GM12878 (cell line): ENCODE measurements around the gene NET1. TPM values are rescaled to one million over a fixed set of nuclear protein-coding genes. Genes with fewer than 3 reads are reported as not detected.

ENCODE experiments used
- ATAC-seq: fragments of 200-7000 bp; cut with Tn5 transposase; 3 replicates; pipeline ENCODE4 v1.9.1; 2020; ENCODE audit warnings: mild to moderate bottlenecking, moderate library complexity
- BruUV-seq: library from RNA; stranded (reverse); fragments of 400-500 nt; replicated peaks from 2 replicates; lab custom pipeline; 2021; lab: Mats Ljungman, UMichigan
- CTCF ChIA-PET: fragments of 300-600 bp; sonication (Branson Sonifier 250); formaldehyde crosslinking; extraction: SDS; loops from one replicate; lab custom pipeline; 2021; ENCODE audit warnings: inconsistent platforms; lab: Yijun Ruan, JAX
- POLR2A ChIA-PET: fragments of 350-600 bp; formaldehyde crosslinking; extraction: SDS; loops from one replicate; lab custom pipeline; 2021; ENCODE audit warnings: inconsistent platforms; lab: Charles Lee
- RAD21 ChIA-PET: fragments of 300-600 bp; sonication (Branson Sonifier 250); formaldehyde crosslinking; loops from one replicate; lab custom pipeline; 2023; ENCODE audit warnings: antibody characterized with exemption; ENCODE audit not compliant: unreplicated experiment; lab: Charles Lee
- SMC1A ChIA-PET: fragments of 300-600 bp; sonication (Branson Sonifier 250); formaldehyde crosslinking; loops from one replicate; lab custom pipeline; 2023; ENCODE audit not compliant: unreplicated experiment, uncharacterized antibody; lab: Charles Lee
- DNase-seq: peaks from one replicate; pipeline ENCODE4 v3.0.0-alpha.2; 2011; ENCODE audit warnings: low read depth, low spot score
- FAIRE-seq: peaks from 3 replicates; lab custom pipeline; 2011; peaks lifted over from hg19 to GRCh38; lab: Jason Lieb, UNC
- H2AFZ ChIP-seq: 2 replicates; pipeline ENCODE4 v1.6.0; 2011; ENCODE audit warnings: low read depth, low read length, control low read depth; ENCODE audit not compliant: control insufficient read depth
- H3K27ac ChIP-seq: 2 replicates; pipeline ENCODE4 v1.5.1; 2011; ENCODE audit warnings: control low read depth; ENCODE audit not compliant: control insufficient read depth, insufficient read depth
- H3K27me3 ChIP-seq, 2 experiments: replicated peaks in 1 of 2; 2 replicates each; pipeline versions ENCODE4 v1.6.0 to v1.6.1; 2011; ENCODE audit warnings: low read length in 1 of 2; ENCODE audit not compliant: control insufficient read depth in 2 of 2, insufficient read depth in 2 of 2
- H3K36me3 ChIP-seq, 2 experiments: 2 replicates each; pipeline ENCODE4 v1.5.1; 2011; ENCODE audit warnings: low read length in 1 of 2; ENCODE audit not compliant: control insufficient read depth in 2 of 2, insufficient read depth in 2 of 2
- H3K4me1 ChIP-seq: 2 replicates; pipeline ENCODE4 v1.6.1; 2011; ENCODE audit warnings: mild to moderate bottlenecking, low read length, moderate library complexity, mixed read lengths; ENCODE audit not compliant: control insufficient read depth, insufficient read depth
- H3K4me2 ChIP-seq: 2 replicates; pipeline ENCODE4 v1.6.0; 2011; ENCODE audit warnings: control low read depth; ENCODE audit not compliant: control insufficient read depth, insufficient read depth
- H3K4me3 ChIP-seq: fragments of 200-600 bp; sonication (generic); 2 replicates; pipeline ENCODE4 v1.5.1; 2016
- H3K79me2 ChIP-seq: 2 replicates; pipeline ENCODE4 v1.6.0; 2011; ENCODE audit warnings: low read length; ENCODE audit not compliant: control insufficient read depth, insufficient read depth
- H3K9ac ChIP-seq: 2 replicates; pipeline ENCODE4 v1.8.0; 2011; ENCODE audit warnings: low read length, control low read depth, mixed read lengths; ENCODE audit not compliant: control insufficient read depth, insufficient read depth
- H3K9me3 ChIP-seq: replicated peaks from 3 replicates; pipeline ENCODE4 v1.5.1; 2011; ENCODE audit warnings: mild to moderate bottlenecking, low read length; ENCODE audit not compliant: control insufficient read depth, insufficient read depth
- H4K20me1 ChIP-seq: 2 replicates; pipeline ENCODE4 v1.6.0; 2011; ENCODE audit not compliant: control insufficient read depth, insufficient read depth
- BMI1 ChIP-seq: fragments of 450-650 bp; IDR thresholded peaks from 2 replicates; pipeline ENCODE4 v1.6.1; 2016; ENCODE audit warnings: mild to moderate bottlenecking, moderate library complexity, borderline replicate concordance
- BRCA1 ChIP-seq: IDR thresholded peaks from 2 replicates; pipeline ENCODE4 v1.6.1; 2011; ENCODE audit warnings: low read depth, low read length, improper control_type of control experiment
- EP300 ChIP-seq, 2 experiments: fragments of 150-350 bp in 1 of 2; IDR thresholded peaks; 2 replicates each; pipeline ENCODE4 v1.6.1; 2011 to 2012; ENCODE audit warnings: low read depth in 2 of 2, low read length in 2 of 2, borderline replicate concordance in 1 of 2, improper control_type of control experiment in 1 of 2, inconsistent platforms in 1 of 2; ENCODE audit not compliant: control insufficient read depth in 1 of 2
- ESRRA ChIP-seq: IDR thresholded peaks from 2 replicates; pipeline ENCODE4 v1.6.1; 2012; ENCODE audit warnings: mild to moderate bottlenecking, low read length, improper control_type of control experiment
- JUNB ChIP-seq: IDR thresholded peaks from 2 replicates; pipeline ENCODE4 v1.6.1; 2016; ENCODE audit warnings: antibody characterized with exemption, mild to moderate bottlenecking
- LARP7 ChIP-seq: fragments of 450-650 bp; IDR thresholded peaks from 2 replicates; pipeline ENCODE4 v1.6.1; 2017; ENCODE audit warnings: mild to moderate bottlenecking
- MTA2 ChIP-seq: fragments of 450-650 bp; IDR thresholded peaks from 2 replicates; pipeline ENCODE4 v1.6.1; 2016; ENCODE audit warnings: low read depth, mild to moderate bottlenecking, moderate library complexity
- SMAD5 ChIP-seq: IDR thresholded peaks from 2 replicates; pipeline ENCODE4 v1.6.1; 2016; ENCODE audit warnings: antibody characterized with exemption, low read depth
- TCF12 ChIP-seq: IDR thresholded peaks from 2 replicates; pipeline ENCODE4 v1.6.1; 2011; ENCODE audit warnings: low read depth, mild to moderate bottlenecking, low read length
- YY1 ChIP-seq: IDR thresholded peaks from 2 replicates; pipeline ENCODE4 v1.6.1; 2011; ENCODE audit warnings: low read depth, mild to moderate bottlenecking, low read length
- ZNF274 ChIP-seq: IDR thresholded peaks from one replicate; pipeline ENCODE4 v1.8.0; 2011; ENCODE audit not compliant: insufficient read length, insufficient read depth
- WGBS: methylation state at CpG from one replicate; pipeline ENCODE4 v1.1.6; 2016; ENCODE audit warnings: low lambda C conversion rate; ENCODE audit not compliant: insufficient replicate concordance, insufficient coverage; ENCODE audit errors: missing lambda C conversion rate; 5-methylcytosine and 5-hydroxymethylcytosine counted together
- in situ Hi-C: fragments of 300-500 bp; cut with MboI; formaldehyde crosslinking; loops from 9 replicates; pipeline ENCODE4 v1.14.3; 2018; ENCODE audit warnings: mixed read lengths
- intact Hi-C: fragments of 100-400 bp; cut with micrococcal nuclease; formaldehyde crosslinking; loops from one replicate; pipeline ENCODE4 v1.14.2; 2022; ENCODE audit not compliant: unreplicated experiment
- polyA plus RNA-seq, 11 experiments: library from polyadenylated mRNA; depleted of rRNA in 4 of 11; unstranded in 6 of 11; stranded (reverse) in 5 of 11; fragments of >200 nt; fragmentation: Nextera tagmentation in 4 of 11; fragmentation: Illumina TruSeq in 1 of 11; extraction: Ambion mirVana in 4 of 11; extraction: Trizol in 1 of 11; gene quantifications; 1 replicate in 1 of 11; 2 replicates in 10 of 11; pipeline versions ENCODE4 v1.2.1 to v1.2.3, GENCODE V29; 2011 to 2016; ENCODE audit warnings: inconsistent platforms in 2 of 11, missing spikeins in 2 of 11, low read depth in 1 of 11
- total RNA-seq, 4 experiments: library from RNA; depleted of rRNA in 3 of 4; stranded (reverse); fragments of >200 nt in 3 of 4; fragmentation: Illumina TruSeq in 1 of 4; extraction: Trizol in 1 of 4; gene quantifications; 2 replicates each; pipeline versions ENCODE4 v1.2.1 to v1.2.3, GENCODE V29; 2013 to 2021
- TF ChIP-seq, protein P1 (sequence below): fragments of 450-650 bp; formaldehyde crosslinking; IDR thresholded peaks from 2 replicates; pipeline ENCODE4 v1.4.0; 2022; ENCODE audit warnings: mild to moderate bottlenecking, moderate library complexity
- TF ChIP-seq, protein P2 (sequence below): fragments of 450-650 bp; IDR thresholded peaks from 2 replicates; pipeline ENCODE4 v1.6.1; 2017; ENCODE audit warnings: low read depth, mild to moderate bottlenecking, moderate library complexity
- TF ChIP-seq, protein P3 (sequence below): fragments of 150-350 bp; IDR thresholded peaks from 2 replicates; pipeline ENCODE4 v1.6.1; 2016; ENCODE audit warnings: low read depth, low read length

Gene NET1
- total and polyA plus RNA-seq, 10 of the 15 experiments (the other 5 are each of a cell fraction or from before 2014, with no cell fraction given), result 6.5 to 22.7 (median 18.4) TPM

DNA sequence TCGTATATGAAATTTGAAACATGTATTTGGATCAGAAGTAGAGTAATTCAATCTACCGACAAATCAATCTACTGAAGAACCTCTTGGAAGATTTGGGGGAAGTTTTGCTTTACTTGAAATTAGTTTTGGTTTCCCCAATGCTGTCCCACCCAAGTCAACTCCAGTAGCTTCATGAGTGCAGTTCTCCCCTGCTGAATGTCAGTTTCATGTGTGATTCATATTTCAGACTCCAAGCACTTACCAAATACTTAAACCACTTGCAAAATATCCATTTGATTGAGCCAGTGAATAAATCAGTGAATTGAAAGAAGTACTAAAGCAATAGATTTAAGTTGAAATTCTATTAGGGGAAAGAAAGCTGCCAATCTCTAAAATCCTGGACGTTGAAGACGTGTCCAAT is 77.7 kb downstream of the NET1 start:
- in situ Hi-C loops (no loop called here), intact Hi-C loops (no loop called here)
- Histone ChIP-seq H2AFZ (no peak overlapping the region), H3K79me2 (no peaks in the 10 kb centered on the region), H3K27me3 (peaks cover under 1 to 4% of the 10 kb centered on the region in 2 experiments), H3K9ac (no peak overlapping the region), H3K27ac (no peak overlapping the region), H4K20me1 (no peaks in the 10 kb centered on the region), H3K4me3 (no peak overlapping the region), H3K36me3 (no peaks in the 10 kb centered on the region), H3K4me2 (no peak overlapping the region), H3K4me1 (no peaks in the 10 kb centered on the region), H3K9me3 (peaks cover 3% of the 10 kb centered on the region; the same call in 2 of the 3 replicates)
- FAIRE-seq (no peak), DNase-seq (no peak), ATAC-seq (no peak)
- 23% methylated on average over 4 of the region's 4 CpGs for WGBS
- ChIA-PET SMC1A (no interaction called here), POLR2A (no interaction called here), CTCF (no interaction called here), RAD21 (no interaction called here)
- no peak for TF ChIP-seq YY1
- TF ChIP-seq BRCA1, result no peak
- no peak for TF ChIP-seq ZNF274
- no peak for TF ChIP-seq EP300 (IDR thresholded peaks at IDR 0.05; ENCODE audit: borderline replicate concordance in 1 of 2, control insufficient read depth in 1 of 2, low read depth in 2 of 2, low read length in 2 of 2)
- TF ChIP-seq, protein P1, sequence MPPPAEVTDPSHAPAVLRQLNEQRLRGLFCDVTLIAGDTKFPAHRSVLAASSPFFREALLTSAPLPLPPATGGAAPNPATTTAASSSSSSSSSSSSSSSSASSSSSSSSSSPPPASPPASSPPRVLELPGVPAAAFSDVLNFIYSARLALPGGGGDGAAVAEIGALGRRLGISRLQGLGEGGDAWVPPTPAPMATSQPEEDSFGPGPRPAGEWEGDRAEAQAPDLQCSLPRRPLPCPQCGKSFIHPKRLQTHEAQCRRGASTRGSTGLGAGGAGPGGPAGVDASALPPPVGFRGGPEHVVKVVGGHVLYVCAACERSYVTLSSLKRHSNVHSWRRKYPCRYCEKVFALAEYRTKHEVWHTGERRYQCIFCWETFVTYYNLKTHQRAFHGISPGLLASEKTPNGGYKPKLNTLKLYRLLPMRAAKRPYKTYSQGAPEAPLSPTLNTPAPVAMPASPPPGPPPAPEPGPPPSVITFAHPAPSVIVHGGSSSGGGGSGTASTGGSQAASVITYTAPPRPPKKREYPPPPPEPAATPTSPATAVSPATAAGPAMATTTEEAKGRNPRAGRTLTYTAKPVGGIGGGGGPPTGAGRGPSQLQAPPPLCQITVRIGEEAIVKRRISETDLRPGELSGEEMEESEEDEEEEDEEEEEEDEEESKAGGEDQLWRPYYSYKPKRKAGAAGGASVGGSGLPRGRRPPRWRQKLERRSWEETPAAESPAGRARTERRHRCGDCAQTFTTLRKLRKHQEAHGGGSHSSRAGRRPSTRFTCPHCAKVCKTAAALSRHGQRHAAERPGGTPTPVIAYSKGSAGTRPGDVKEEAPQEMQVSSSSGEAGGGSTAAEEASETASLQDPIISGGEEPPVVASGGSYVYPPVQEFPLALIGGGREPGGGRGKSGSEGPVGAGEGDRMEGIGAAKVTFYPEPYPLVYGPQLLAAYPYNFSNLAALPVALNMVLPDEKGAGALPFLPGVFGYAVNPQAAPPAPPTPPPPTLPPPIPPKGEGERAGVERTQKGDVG (CRISPR knock-in tag), result no peak
- no peak for TF ChIP-seq ESRRA
- no peak for TF ChIP-seq TCF12
- TF ChIP-seq BMI1, result no peak
- no peak for TF ChIP-seq SMAD5
- no peak for TF ChIP-seq LARP7
- TF ChIP-seq, protein P2, sequence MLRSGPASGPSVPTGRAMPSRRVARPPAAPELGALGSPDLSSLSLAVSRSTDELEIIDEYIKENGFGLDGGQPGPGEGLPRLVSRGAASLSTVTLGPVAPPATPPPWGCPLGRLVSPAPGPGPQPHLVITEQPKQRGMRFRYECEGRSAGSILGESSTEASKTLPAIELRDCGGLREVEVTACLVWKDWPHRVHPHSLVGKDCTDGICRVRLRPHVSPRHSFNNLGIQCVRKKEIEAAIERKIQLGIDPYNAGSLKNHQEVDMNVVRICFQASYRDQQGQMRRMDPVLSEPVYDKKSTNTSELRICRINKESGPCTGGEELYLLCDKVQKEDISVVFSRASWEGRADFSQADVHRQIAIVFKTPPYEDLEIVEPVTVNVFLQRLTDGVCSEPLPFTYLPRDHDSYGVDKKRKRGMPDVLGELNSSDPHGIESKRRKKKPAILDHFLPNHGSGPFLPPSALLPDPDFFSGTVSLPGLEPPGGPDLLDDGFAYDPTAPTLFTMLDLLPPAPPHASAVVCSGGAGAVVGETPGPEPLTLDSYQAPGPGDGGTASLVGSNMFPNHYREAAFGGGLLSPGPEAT, result no peak
- TF ChIP-seq MTA2, result no peak
- TF ChIP-seq JUNB, result no peak
- TF ChIP-seq, protein P3, sequence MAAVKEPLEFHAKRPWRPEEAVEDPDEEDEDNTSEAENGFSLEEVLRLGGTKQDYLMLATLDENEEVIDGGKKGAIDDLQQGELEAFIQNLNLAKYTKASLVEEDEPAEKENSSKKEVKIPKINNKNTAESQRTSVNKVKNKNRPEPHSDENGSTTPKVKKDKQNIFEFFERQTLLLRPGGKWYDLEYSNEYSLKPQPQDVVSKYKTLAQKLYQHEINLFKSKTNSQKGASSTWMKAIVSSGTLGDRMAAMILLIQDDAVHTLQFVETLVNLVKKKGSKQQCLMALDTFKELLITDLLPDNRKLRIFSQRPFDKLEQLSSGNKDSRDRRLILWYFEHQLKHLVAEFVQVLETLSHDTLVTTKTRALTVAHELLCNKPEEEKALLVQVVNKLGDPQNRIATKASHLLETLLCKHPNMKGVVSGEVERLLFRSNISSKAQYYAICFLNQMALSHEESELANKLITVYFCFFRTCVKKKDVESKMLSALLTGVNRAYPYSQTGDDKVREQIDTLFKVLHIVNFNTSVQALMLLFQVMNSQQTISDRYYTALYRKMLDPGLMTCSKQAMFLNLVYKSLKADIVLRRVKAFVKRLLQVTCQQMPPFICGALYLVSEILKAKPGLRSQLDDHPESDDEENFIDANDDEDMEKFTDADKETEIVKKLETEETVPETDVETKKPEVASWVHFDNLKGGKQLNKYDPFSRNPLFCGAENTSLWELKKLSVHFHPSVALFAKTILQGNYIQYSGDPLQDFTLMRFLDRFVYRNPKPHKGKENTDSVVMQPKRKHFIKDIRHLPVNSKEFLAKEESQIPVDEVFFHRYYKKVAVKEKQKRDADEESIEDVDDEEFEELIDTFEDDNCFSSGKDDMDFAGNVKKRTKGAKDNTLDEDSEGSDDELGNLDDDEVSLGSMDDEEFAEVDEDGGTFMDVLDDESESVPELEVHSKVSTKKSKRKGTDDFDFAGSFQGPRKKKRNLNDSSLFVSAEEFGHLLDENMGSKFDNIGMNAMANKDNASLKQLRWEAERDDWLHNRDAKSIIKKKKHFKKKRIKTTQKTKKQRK, result no peak
- no TSS peak for BruUV-seq
